Endodermal cell (in vitro differentiated cells): ENCODE results near the gene LZTR1. TPM values are rescaled to one million over a fixed set of nuclear protein-coding genes. Genes with fewer than 3 reads are reported as not detected.

Source experiments
- DNase-seq: peaks from one replicate; pipeline ENCODE4 v3.0.0-alpha.2; 2017
- H3K27ac ChIP-seq: 2 replicates; pipeline ENCODE4 v1.5.1; 2013; ENCODE audit warnings: mild to moderate bottlenecking, low read depth, low read length, moderate library complexity
- H3K27me3 ChIP-seq: 2 replicates; pipeline ENCODE4 v1.6.1; 2013; ENCODE audit warnings: mild to moderate bottlenecking, low read length, moderate library complexity; ENCODE audit not compliant: insufficient read depth, control insufficient read depth, poor library complexity, severe bottlenecking
- H3K36me3 ChIP-seq: 2 replicates; pipeline ENCODE4 v1.7.0; 2013; ENCODE audit warnings: mild to moderate bottlenecking, low read length, moderate library complexity; ENCODE audit not compliant: control insufficient read depth, insufficient read depth
- H3K4me1 ChIP-seq: one replicate; pipeline ENCODE4 v1.7.0; 2013; ENCODE audit warnings: low read length; ENCODE audit not compliant: control insufficient read depth, insufficient read depth
- H3K4me3 ChIP-seq: 2 replicates; pipeline ENCODE4 v1.5.1; 2013; ENCODE audit warnings: mild to moderate bottlenecking, low read length, moderate library complexity
- H3K9ac ChIP-seq: 2 replicates; pipeline ENCODE4 v1.6.1; 2013; ENCODE audit warnings: mild to moderate bottlenecking, low read length, moderate library complexity; ENCODE audit not compliant: poor library complexity, severe bottlenecking; ENCODE audit errors: extremely low read depth
- H3K9me3 ChIP-seq: 2 replicates; pipeline ENCODE4 v1.6.1; 2013; ENCODE audit warnings: mild to moderate bottlenecking, low read length, moderate library complexity; ENCODE audit not compliant: control insufficient read depth
- H3K27ac Mint-ChIP-seq: 2 replicates; pipeline ENCODE4 v1.8.0; 2020; ENCODE audit warnings: mixed read lengths
- H3K27me3 Mint-ChIP-seq: 2 replicates; pipeline ENCODE4 v1.8.0; 2021; ENCODE audit warnings: mild to moderate bottlenecking, mixed read lengths; ENCODE audit not compliant: insufficient read depth
- H3K36me3 Mint-ChIP-seq: 2 replicates; pipeline ENCODE4 v1.8.0; 2020; ENCODE audit warnings: low read depth, mixed read lengths
- H3K4me1 Mint-ChIP-seq: 2 replicates; pipeline ENCODE4 v1.8.0; 2020; ENCODE audit warnings: mixed read lengths
- H3K4me3 Mint-ChIP-seq: 2 replicates; pipeline ENCODE4 v1.8.0; 2020; ENCODE audit warnings: mild to moderate bottlenecking, moderate library complexity, mixed read lengths
- H3K9me3 Mint-ChIP-seq: 2 replicates; pipeline ENCODE4 v1.8.0; 2020; ENCODE audit warnings: mild to moderate bottlenecking, mixed read lengths
- WGBS, 2 experiments: methylation state at CpG; one replicate each; pipeline versions ENCODE4 v1.1.5 to v1.1.7; 2013; ENCODE audit warnings: missing lambda C conversion rate in 2 of 2, mixed read lengths in 1 of 2; ENCODE audit not compliant: insufficient coverage in 1 of 2, insufficient read length in 1 of 2; 5-methylcytosine and 5-hydroxymethylcytosine counted together
- total RNA-seq, 2 donors: library from RNA; stranded (reverse); fragmentation: NEBNext Ultra II Directional in 1 of 2; extraction: Animal tissue kit (Norgen Biotek cat#: 25700) in 1 of 2; gene quantifications; 2 replicates in 1 of 2; 3 replicates in 1 of 2; pipeline ENCODE4 v1.2.1, GENCODE V29; 2021
- TF ChIP-seq, protein P1 (sequence below): fragments of 200-600 bp; sonication (generic); conservative IDR thresholded peaks from 2 replicates; pipeline ENCODE4 v1.5.0; 2021; ENCODE audit warnings: antibody characterized with exemption, mild to moderate bottlenecking

LZTR1 gene
- total RNA-seq, 2 donors from 2014 or later = 56.5 to 73.2 TPM

DNA sequence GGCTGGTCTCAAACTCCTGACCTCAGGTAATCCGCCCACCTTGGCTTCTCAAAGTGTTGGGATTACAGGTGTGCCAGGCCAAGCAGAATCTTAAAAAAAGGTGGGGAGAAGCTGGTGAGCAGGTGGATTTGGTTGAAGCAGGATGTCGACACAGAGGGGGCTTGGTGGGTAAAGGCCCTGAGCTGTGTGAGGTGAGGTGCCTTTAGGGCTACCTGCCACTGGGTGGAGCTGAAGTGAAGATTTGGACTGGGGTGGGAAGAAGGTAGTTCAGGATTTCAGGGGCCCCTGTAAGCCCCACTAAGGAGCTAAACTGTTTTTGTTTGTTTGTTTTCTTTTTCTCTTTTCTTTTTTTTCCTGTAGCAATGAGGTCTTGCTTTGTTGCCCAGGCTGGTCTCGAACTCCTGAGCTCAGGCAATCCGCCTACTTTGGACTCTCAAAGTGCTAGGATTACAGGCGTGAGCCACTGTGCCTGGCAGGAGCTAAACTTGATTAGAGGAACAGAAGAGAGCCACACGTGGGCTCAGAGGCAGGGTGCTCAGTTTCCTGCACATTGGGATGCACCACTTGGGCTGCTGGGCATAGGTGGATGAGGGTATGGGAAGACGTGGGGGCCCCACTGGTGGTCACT is 38.8 kb downstream of the LZTR1 start:
- Histone ChIP-seq H3K4me3 (no peak overlapping the region), H3K36me3 (no peaks in the 10 kb centered on the region), H3K9ac (no peak overlapping the region), H3K27me3 (no peaks in the 10 kb centered on the region), H3K4me1 (no peaks in the 10 kb centered on the region), H3K27ac (no peak overlapping the region), H3K9me3 (peaks cover 13% of the 10 kb centered on the region)
- Mint-ChIP-seq H3K27ac (no peak overlapping the region), H3K36me3 (no peaks in the 10 kb centered on the region), H3K9me3 (peaks cover 17% of the 10 kb centered on the region), H3K4me3 (no peak overlapping the region), H3K4me1 (peaks cover 3% of the 10 kb centered on the region), H3K27me3 (peaks cover 19% of the 10 kb centered on the region)
- DNase-seq = peak; percentile 82
- 80 to 81% methylated on average over 6 to 7 of the region's 7 CpGs for WGBS, 2 experiments
- TF ChIP-seq, protein P1, sequence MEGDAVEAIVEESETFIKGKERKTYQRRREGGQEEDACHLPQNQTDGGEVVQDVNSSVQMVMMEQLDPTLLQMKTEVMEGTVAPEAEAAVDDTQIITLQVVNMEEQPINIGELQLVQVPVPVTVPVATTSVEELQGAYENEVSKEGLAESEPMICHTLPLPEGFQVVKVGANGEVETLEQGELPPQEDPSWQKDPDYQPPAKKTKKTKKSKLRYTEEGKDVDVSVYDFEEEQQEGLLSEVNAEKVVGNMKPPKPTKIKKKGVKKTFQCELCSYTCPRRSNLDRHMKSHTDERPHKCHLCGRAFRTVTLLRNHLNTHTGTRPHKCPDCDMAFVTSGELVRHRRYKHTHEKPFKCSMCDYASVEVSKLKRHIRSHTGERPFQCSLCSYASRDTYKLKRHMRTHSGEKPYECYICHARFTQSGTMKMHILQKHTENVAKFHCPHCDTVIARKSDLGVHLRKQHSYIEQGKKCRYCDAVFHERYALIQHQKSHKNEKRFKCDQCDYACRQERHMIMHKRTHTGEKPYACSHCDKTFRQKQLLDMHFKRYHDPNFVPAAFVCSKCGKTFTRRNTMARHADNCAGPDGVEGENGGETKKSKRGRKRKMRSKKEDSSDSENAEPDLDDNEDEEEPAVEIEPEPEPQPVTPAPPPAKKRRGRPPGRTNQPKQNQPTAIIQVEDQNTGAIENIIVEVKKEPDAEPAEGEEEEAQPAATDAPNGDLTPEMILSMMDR = peak; percentile 76

DNA sequence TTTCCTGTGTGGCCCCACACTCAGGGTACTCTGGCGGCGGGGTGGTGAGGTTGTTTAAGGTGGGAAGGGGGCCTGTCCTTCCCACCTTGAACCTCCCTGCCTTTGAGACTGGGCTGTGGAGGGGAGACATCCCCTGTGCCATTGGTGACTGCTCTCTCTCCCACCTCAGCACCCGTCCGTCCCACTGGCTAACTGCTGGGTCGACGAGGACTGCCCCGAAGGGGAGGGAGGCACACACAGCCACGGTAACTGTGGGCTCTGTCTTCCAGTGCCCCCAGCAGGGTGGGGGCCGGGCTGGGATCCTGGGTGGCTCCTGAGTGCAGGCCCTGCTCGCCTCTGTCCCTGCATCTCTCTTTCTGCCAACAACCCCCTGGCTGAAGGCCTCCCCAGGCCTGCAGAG is 40.4 kb downstream of the LZTR1 start:
- H3K27ac ChIP-seq = no peak overlapping the region
- peaks cover 13% of the 10 kb centered on the region for H3K9me3 ChIP-seq
- no peak overlapping the region for H3K9ac ChIP-seq
- no peak overlapping the region for H3K27ac Mint-ChIP-seq
- TF ChIP-seq, protein P1 = no peak
- H3K4me1 Mint-ChIP-seq = peaks cover 7% of the 10 kb centered on the region
- H3K27me3 Mint-ChIP-seq = peaks cover 7% of the 10 kb centered on the region
- peaks cover 17% of the 10 kb centered on the region for H3K9me3 Mint-ChIP-seq
- no peaks in the 10 kb centered on the region for H3K27me3 ChIP-seq
- WGBS, 2 experiments = 85 to 86% methylated on average over 6 to 10 of the region's 10 CpGs
- DNase-seq = no peak
- H3K4me3 Mint-ChIP-seq = no peak overlapping the region
- no peaks in the 10 kb centered on the region for H3K36me3 ChIP-seq
- no peaks in the 10 kb centered on the region for H3K36me3 Mint-ChIP-seq
- no peak overlapping the region for H3K4me3 ChIP-seq
- H3K4me1 ChIP-seq = no peaks in the 10 kb centered on the region

DNA sequence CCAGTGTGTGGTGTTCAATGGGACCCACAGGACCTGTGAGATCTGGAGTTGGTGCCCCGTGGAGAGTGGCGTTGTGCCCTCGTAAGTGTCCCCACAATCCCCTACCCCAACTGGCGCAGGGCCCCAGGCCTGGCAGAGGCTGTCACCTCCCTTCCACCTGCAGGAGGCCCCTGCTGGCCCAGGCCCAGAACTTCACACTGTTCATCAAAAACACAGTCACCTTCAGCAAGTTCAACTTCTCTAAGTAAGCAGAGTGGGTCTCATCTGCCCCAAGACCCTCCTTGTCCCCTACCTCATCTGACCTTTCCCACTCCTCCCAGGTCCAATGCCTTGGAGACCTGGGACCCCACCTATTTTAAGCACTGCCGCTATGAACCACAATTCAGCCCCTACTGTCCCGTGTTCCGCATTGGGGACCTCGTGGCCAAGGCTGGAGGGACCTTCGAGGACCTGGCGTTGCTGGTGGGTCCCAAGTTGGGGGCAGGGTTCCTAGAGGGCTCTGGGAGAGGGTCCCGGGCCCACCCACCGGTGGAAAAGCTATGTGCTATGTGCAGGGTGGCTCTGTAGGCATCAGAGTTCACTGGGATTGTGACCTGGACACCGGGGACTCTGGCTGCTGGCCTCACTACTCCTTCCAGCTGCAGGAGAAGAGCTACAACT is 41.0 kb downstream of the LZTR1 start:
- WGBS, 2 experiments = 90 to 92% methylated on average over 9 to 13 of the region's 13 CpGs
- Histone ChIP-seq H3K4me3 (no peak overlapping the region), H3K9ac (no peak overlapping the region), H3K27me3 (no peaks in the 10 kb centered on the region), H3K9me3 (peaks cover 13% of the 10 kb centered on the region), H3K4me1 (no peaks in the 10 kb centered on the region), H3K36me3 (no peaks in the 10 kb centered on the region), H3K27ac (no peak overlapping the region)
- H3K4me1 Mint-ChIP-seq = peaks cover 7% of the 10 kb centered on the region
- H3K27me3 Mint-ChIP-seq = peaks cover 6% of the 10 kb centered on the region
- no peak overlapping the region for H3K27ac Mint-ChIP-seq
- DNase-seq = peak; percentile 62
- H3K9me3 Mint-ChIP-seq = peaks cover 17% of the 10 kb centered on the region
- TF ChIP-seq, protein P1 = peak; percentile 59
- H3K36me3 Mint-ChIP-seq = no peaks in the 10 kb centered on the region
- H3K4me3 Mint-ChIP-seq = no peak overlapping the region
